ENCODE measurements around the gene UQCRC2.

GRCh38 chr16:21996923-21997696 lies 43.9 kb downstream of the UQCRC2 start:
- TF ChIP-seq CTCF (IDR thresholded peaks at IDR 0.05; ENCODE audit: poor library complexity) (no peak), EZH2 (IDR thresholded peaks at IDR 0.05; ENCODE audit: borderline replicate concordance) (no peak)

Measured in hepatocyte (in vitro differentiated cells).